ENCODE results near the gene COPB1. TPM values are rescaled to one million over a fixed set of nuclear protein-coding genes. Genes with fewer than 3 reads are reported as not detected.
A peak's percentile ranks its signal among the peaks of the same experiment; 100 is the strongest.

COPB1 gene
- total RNA-seq (128 TPM), polyA plus RNA-seq (ENCODE audit: insufficient read depth in 1 of 8, insufficient read length in 8 of 8, low replicate concordance in 1 of 8) (100 to 1,000 TPM in 3 of 8 donors, 10 to 100 TPM in 5; 77.5 to 120 (median 93.2) TPM)
- long read RNA-seq, donor 1, transcript COPB1-202 (22 exons, 3,382 nt) = major isoform, 9 of 11 reads
- long read RNA-seq, donor 1, partial matches to known transcripts = 0 of 11 reads
- long read RNA-seq, donor 1, other reads (novel, unspliced or antisense) = 0 of 11 reads
- long read RNA-seq, donor 2 = 0 reads
- long read RNA-seq, donor 3, transcript COPB1-202 (22 exons, 3,382 nt) = major isoform, 9 of 9 reads
- long read RNA-seq, donor 3, partial matches to known transcripts = 0 of 9 reads
- long read RNA-seq, donor 3, other reads (novel, unspliced or antisense) = 0 of 9 reads
- long read RNA-seq, donor 4, partial matches to known transcripts = 0 of 3 reads
- long read RNA-seq, donor 4, other reads (novel, unspliced or antisense) = 0 of 3 reads
- long read RNA-seq, donor 5, transcript COPB1-202 (22 exons, 3,382 nt) = major isoform, 23 of 92 reads
- long read RNA-seq, donor 5, partial matches to known transcripts = 49 of 92 reads
- long read RNA-seq, donor 5, other reads (novel, unspliced or antisense) = 16 of 92 reads
- long read RNA-seq, donor 6, transcript COPB1-202 (22 exons, 3,382 nt) = major isoform, 22 of 36 reads
- long read RNA-seq, donor 6, partial matches to known transcripts = 5 of 36 reads
- long read RNA-seq, donor 6, other reads (novel, unspliced or antisense) = 7 of 36 reads
- long read RNA-seq, donor 7, transcript COPB1-202 (22 exons, 3,382 nt) = major isoform, 18 of 32 reads
- long read RNA-seq, donor 7, partial matches to known transcripts = 12 of 32 reads
- long read RNA-seq, donor 7, other reads (novel, unspliced or antisense) = 0 of 32 reads
- long read RNA-seq, donor 8, transcript COPB1-202 (22 exons, 3,382 nt) = major isoform, 7 of 13 reads
- long read RNA-seq, donor 8, partial matches to known transcripts = 6 of 13 reads
- long read RNA-seq, donor 8, other reads (novel, unspliced or antisense) = 0 of 13 reads
- long read RNA-seq, donor 9, partial matches to known transcripts = 18 of 27 reads
- long read RNA-seq, donor 9, other reads (novel, unspliced or antisense) = 5 of 27 reads
- long read RNA-seq, donor 10, transcript COPB1-202 (22 exons, 3,382 nt) = major isoform, 6 of 14 reads
- long read RNA-seq, donor 10, partial matches to known transcripts = 6 of 14 reads
- long read RNA-seq, donor 10, other reads (novel, unspliced or antisense) = 0 of 14 reads
- long read RNA-seq, donor 11, transcript COPB1-202 (22 exons, 3,382 nt) = major isoform, 13 of 26 reads
- long read RNA-seq, donor 11, partial matches to known transcripts = 12 of 26 reads
- long read RNA-seq, donor 11, other reads (novel, unspliced or antisense) = 0 of 26 reads

GRCh38 chr11:14499560-14500180, at the start of gene COPB1:
TSS of gene COPB1 (minus strand) at chr11:14499811. CDS start at chr11:14498928, 883 bp downstream.
- H3K36me3 ChIP-seq (ENCODE audit: control insufficient read depth, insufficient read depth, low read length) = peaks cover 16% of the 10 kb centered on the region
- peak; percentile 99 for DNase-seq
- peak within 1 kb of the TSS; percentile 91 for H3K27ac ChIP-seq (ENCODE audit: low read length)
- no peaks in the 10 kb centered on the region for H3K4me1 ChIP-seq (ENCODE audit: control insufficient read depth, insufficient read depth, low read length)
- H3K27me3 ChIP-seq (ENCODE audit: control insufficient read depth, insufficient read depth, low read length) = no peaks in the 10 kb centered on the region
- H3K9me3 ChIP-seq (replicated peaks; ENCODE audit: control insufficient read depth, low read depth, low read length) = no peaks in the 10 kb centered on the region
- peak within 1 kb of the TSS; percentile 93 for H3K4me3 ChIP-seq (ENCODE audit: low read length)
- WGBS (ENCODE audit: insufficient coverage) = 0% methylated on average over 27 of the region's 37 CpGs

- WGBS (ENCODE audit: insufficient coverage) = 65% methylated on average over 2 of the region's 2 CpGs
- Histone ChIP-seq H3K4me1 (ENCODE audit: control insufficient read depth, insufficient read depth, low read length) (no peaks in the 10 kb centered on the region), H3K9me3 (replicated peaks; ENCODE audit: control insufficient read depth, low read depth, low read length) (no peaks in the 10 kb centered on the region), H3K27me3 (ENCODE audit: control insufficient read depth, insufficient read depth, low read length) (no peaks in the 10 kb centered on the region), H3K4me3 (ENCODE audit: low read length) (no peak overlapping the region), H3K36me3 (ENCODE audit: control insufficient read depth, insufficient read depth, low read length) (no peaks in the 10 kb centered on the region), H3K27ac (ENCODE audit: low read length) (no peak overlapping the region)
- no peak for DNase-seq
Observed at GRCh38 chr11:14547440-14547839, 47.8 kb upstream of the COPB1 start.

GRCh38 chr11:14546672-14547071, 47.1 kb upstream of the COPB1 start:
- no peak for DNase-seq
- Histone ChIP-seq H3K27me3 (ENCODE audit: control insufficient read depth, insufficient read depth, low read length) (no peaks in the 10 kb centered on the region), H3K27ac (ENCODE audit: low read length) (no peak overlapping the region), H3K4me1 (ENCODE audit: control insufficient read depth, insufficient read depth, low read length) (no peaks in the 10 kb centered on the region), H3K4me3 (ENCODE audit: low read length) (no peak overlapping the region), H3K36me3 (ENCODE audit: control insufficient read depth, insufficient read depth, low read length) (no peaks in the 10 kb centered on the region), H3K9me3 (replicated peaks; ENCODE audit: control insufficient read depth, low read depth, low read length) (no peaks in the 10 kb centered on the region)

- H3K27me3 ChIP-seq (ENCODE audit: control insufficient read depth, insufficient read depth, low read length) = no peaks in the 10 kb centered on the region
- peak; percentile 18 for DNase-seq
- no CpG with 5 or more reads among the region's 3 CpGs for WGBS (ENCODE audit: insufficient coverage)
- H3K4me3 ChIP-seq (ENCODE audit: low read length) = no peak overlapping the region
- no peaks in the 10 kb centered on the region for H3K36me3 ChIP-seq (ENCODE audit: control insufficient read depth, insufficient read depth, low read length)
- H3K9me3 ChIP-seq (replicated peaks; ENCODE audit: control insufficient read depth, low read depth, low read length) = no peaks in the 10 kb centered on the region
- no peaks in the 10 kb centered on the region for H3K4me1 ChIP-seq (ENCODE audit: control insufficient read depth, insufficient read depth, low read length)
- no peak overlapping the region for H3K27ac ChIP-seq (ENCODE audit: low read length)
Observed at GRCh38 chr11:14544611-14545010, 45.0 kb upstream of the COPB1 start.

- Histone ChIP-seq H3K9me3 (replicated peaks; ENCODE audit: control insufficient read depth, low read depth, low read length) (no peaks in the 10 kb centered on the region), H3K4me3 (ENCODE audit: low read length) (no peak overlapping the region), H3K4me1 (ENCODE audit: control insufficient read depth, insufficient read depth, low read length) (no peaks in the 10 kb centered on the region), H3K27ac (ENCODE audit: low read length) (no peak overlapping the region), H3K27me3 (ENCODE audit: control insufficient read depth, insufficient read depth, low read length) (no peaks in the 10 kb centered on the region), H3K36me3 (ENCODE audit: control insufficient read depth, insufficient read depth, low read length) (no peaks in the 10 kb centered on the region)
- WGBS (ENCODE audit: insufficient coverage) = no CpG with 5 or more reads among the region's 1 CpG
- no peak for DNase-seq
Observed at GRCh38 chr11:14543260-14543659, 43.6 kb upstream of the COPB1 start.

- DNase-seq = no peak
- no peaks in the 10 kb centered on the region for H3K27me3 ChIP-seq (ENCODE audit: control insufficient read depth, insufficient read depth, low read length)
- H3K4me3 ChIP-seq (ENCODE audit: low read length) = no peak overlapping the region
- no peak overlapping the region for H3K27ac ChIP-seq (ENCODE audit: low read length)
- H3K9me3 ChIP-seq (replicated peaks; ENCODE audit: control insufficient read depth, low read depth, low read length) = no peaks in the 10 kb centered on the region
- H3K4me1 ChIP-seq (ENCODE audit: control insufficient read depth, insufficient read depth, low read length) = no peaks in the 10 kb centered on the region
- H3K36me3 ChIP-seq (ENCODE audit: control insufficient read depth, insufficient read depth, low read length) = no peaks in the 10 kb centered on the region
Observed at GRCh38 chr11:14542324-14542723, 42.7 kb upstream of the COPB1 start.

GRCh38 chr11:14541192-14541947, 41.8 kb upstream of the COPB1 start:
- Histone ChIP-seq H3K27me3 (ENCODE audit: control insufficient read depth, insufficient read depth, low read length) (no peaks in the 10 kb centered on the region), H3K9me3 (replicated peaks; ENCODE audit: control insufficient read depth, low read depth, low read length) (no peaks in the 10 kb centered on the region), H3K27ac (ENCODE audit: low read length) (no peak overlapping the region), H3K36me3 (ENCODE audit: control insufficient read depth, insufficient read depth, low read length) (no peaks in the 10 kb centered on the region), H3K4me1 (ENCODE audit: control insufficient read depth, insufficient read depth, low read length) (no peaks in the 10 kb centered on the region), H3K4me3 (ENCODE audit: low read length) (no peak overlapping the region)
- WGBS (ENCODE audit: insufficient coverage) = 65% methylated on average over 2 of the region's 6 CpGs
- peak; percentile 28 for DNase-seq

GRCh38 chr11:14539982-14540421, 40.4 kb upstream of the COPB1 start:
- no peak overlapping the region for H3K4me3 ChIP-seq (ENCODE audit: low read length)
- H3K4me1 ChIP-seq (ENCODE audit: control insufficient read depth, insufficient read depth, low read length) = no peaks in the 10 kb centered on the region
- H3K36me3 ChIP-seq (ENCODE audit: control insufficient read depth, insufficient read depth, low read length) = no peaks in the 10 kb centered on the region
- H3K9me3 ChIP-seq (replicated peaks; ENCODE audit: control insufficient read depth, low read depth, low read length) = no peaks in the 10 kb centered on the region
- no peak for DNase-seq
- WGBS (ENCODE audit: insufficient coverage) = 60% methylated on average over 2 of the region's 4 CpGs
- H3K27ac ChIP-seq (ENCODE audit: low read length) = no peak overlapping the region
- no peaks in the 10 kb centered on the region for H3K27me3 ChIP-seq (ENCODE audit: control insufficient read depth, insufficient read depth, low read length)

- no peak overlapping the region for H3K27ac ChIP-seq (ENCODE audit: low read length)
- H3K4me1 ChIP-seq (ENCODE audit: control insufficient read depth, insufficient read depth, low read length) = no peaks in the 10 kb centered on the region
- no peak for DNase-seq
- H3K9me3 ChIP-seq (replicated peaks; ENCODE audit: control insufficient read depth, low read depth, low read length) = no peaks in the 10 kb centered on the region
- H3K4me3 ChIP-seq (ENCODE audit: low read length) = no peak overlapping the region
- H3K27me3 ChIP-seq (ENCODE audit: control insufficient read depth, insufficient read depth, low read length) = no peaks in the 10 kb centered on the region
- no CpG with 5 or more reads among the region's 3 CpGs for WGBS (ENCODE audit: insufficient coverage)
- H3K36me3 ChIP-seq (ENCODE audit: control insufficient read depth, insufficient read depth, low read length) = no peaks in the 10 kb centered on the region
Observed at GRCh38 chr11:14538926-14539554, 39.4 kb upstream of the COPB1 start.

Data from muscle of leg (tissue), 16 donors.